GM21360 (cell line): ENCODE measurements around the gene FAM72C.
"Not testable (repeated sequence)": the region's sequence is repeated elsewhere in the genome, so short reads cannot be mapped to it uniquely, and the experiment has no call there.

ENCODE experiments used
- ATAC-seq: cut with Tn5 transposase; IDR thresholded peaks from one replicate; pipeline ENCODE4 v1.9.1; 2021; ENCODE audit warnings: mild to moderate bottlenecking, moderate library complexity; ENCODE audit not compliant: unreplicated experiment

Gene FAM72C

GRCh38 chr1:143971924-143972700 lies at the start of gene FAM72C:
Gene FAM72C (minus strand): TSS chr1:143971986. CDS start chr1:143971141, 845 bp downstream.
- peak; percentile 81 for ATAC-seq

DNA sequence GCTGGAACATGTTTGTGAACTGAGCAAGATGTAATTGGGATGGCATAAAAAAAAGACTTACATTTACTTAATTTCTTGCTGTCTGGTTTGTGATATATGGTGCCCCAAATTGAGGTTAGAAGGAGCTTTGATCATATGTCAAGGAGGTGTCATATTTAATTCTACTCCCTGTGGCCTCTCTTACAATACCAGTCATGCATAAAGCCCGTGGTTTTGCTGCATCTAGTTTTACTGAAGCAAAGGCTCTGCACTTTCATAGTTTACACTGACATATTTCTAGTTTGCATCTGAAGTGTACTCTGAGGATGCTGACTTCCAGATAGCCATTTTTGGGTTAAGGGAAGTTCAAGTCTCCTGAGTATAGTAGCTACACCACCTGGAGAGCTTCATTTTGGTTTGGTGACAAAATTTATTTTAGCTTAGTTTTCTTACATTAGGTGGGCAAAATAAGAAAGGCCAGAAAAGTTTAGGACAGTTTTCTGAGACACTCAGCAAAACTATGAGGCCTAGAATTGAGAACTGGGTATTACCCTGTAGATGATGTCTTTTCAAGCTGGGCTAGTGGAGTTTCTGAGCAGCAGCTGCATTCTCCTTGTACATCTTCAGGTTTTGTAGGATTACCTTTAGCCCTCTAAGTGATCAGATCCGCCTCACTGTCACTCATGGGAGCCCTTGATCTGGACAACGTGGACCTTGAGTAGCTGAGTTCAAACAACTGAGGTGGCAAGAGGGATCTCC lies 48.4 kb upstream of the FAM72C start:
- ATAC-seq: not testable (repeated sequence)

DNA sequence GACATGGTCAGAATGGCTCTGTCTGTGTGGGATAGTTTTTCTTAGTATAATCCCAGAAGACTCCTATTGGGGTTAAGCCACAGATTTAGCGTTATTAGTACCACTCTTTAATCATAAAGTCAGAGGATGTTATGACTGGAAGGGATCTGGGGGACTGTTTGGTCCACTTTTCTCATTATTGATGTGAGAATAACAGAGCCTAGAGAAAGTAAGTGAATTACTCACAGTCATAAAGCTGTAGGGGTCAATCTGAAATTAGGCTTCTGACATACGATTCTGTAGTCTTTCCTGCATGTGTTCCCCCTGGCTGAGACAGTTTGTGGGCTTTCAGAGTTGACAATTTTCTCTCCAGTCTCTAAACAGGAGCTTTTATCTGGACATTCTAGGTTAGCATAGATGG lies 47.3 kb upstream of the FAM72C start:
- ATAC-seq: not testable (repeated sequence)

DNA sequence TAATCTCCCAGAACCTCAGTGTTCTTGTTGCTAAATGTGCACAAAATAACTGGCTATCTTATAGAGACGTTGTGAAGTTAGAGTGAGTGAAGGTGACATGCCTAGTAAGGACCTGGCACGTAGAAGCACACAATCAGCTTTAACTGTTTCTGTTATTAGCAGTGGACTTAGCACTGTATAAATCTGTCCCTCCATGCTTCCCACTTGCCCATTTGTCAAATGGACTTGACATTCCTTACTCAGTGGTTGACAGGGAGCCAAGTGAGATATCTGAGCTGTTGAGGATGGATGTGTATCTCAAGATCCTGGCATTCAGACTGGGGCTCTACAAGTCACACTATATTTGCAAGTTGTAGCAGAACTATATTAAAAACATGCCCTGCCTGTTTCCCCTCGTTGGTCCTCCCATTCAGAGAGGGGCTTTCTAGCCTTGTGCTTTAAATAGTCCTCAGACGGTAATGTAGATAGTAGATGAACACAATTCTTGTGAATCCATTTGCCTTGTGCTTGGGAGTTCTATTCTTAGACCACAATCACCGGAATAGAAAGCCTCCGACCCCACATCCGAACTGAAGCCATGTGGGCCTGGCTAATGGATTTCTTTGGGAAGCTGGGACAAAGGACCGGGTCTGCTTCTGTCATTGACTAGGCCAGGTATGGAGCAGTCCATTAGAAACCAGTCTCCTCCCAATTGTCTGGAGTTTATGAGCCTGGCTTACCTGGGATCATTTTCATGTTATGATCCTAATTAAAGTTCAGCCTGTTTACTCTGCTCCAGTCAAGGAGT lies 43.6 kb upstream of the FAM72C start:
- ATAC-seq: not testable (repeated sequence)

DNA sequence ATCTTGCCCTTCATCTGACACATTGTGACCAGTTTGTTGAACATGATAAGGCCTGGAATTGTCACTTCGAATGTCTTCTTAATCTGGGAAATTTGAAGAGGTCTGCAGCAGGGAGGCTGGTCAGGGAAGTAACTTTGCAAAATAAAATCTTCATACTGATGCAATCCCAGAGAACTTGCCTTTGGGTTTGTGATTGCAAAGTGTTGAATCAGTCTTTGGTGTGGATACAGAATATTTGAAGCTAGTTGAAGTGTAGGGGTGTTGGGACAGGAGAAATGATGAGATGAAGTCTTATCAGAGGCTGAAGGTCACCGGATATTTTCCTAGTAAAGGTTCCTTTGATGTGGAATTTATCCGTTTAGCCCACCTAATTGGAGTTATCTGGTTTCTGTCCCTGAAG lies 42.7 kb upstream of the FAM72C start:
- ATAC-seq: not testable (repeated sequence)

DNA sequence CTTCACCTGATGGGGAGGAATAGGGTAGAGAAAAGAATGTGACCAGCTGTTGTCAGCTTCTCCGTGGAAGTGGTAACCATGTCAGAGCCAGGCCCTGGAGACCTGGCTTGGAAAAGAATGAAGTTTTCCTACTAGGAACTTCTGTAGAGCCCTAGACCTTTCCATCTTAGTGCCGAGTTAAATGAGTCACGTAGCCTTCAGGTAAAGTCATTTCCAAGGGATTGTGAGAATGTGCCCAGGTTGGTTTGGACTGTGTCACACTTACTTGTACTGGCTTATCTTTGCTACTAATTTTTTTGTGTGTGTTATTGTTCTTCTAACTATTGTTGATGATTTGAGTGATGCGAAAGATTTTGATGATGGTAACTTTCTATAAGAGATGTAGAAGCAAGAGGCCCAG lies 42.3 kb upstream of the FAM72C start:
- not testable (repeated sequence) for ATAC-seq

GRCh38 chr1:144012168-144012733 lies 40.5 kb upstream of the FAM72C start:
- peak; percentile 98 for ATAC-seq

- peak; percentile 35 for ATAC-seq
Observed at GRCh38 chr1:144009410-144009809, 37.6 kb upstream of the FAM72C start.

GRCh38 chr1:144004259-144004658 lies 32.5 kb upstream of the FAM72C start:
- not testable (repeated sequence) for ATAC-seq

- ATAC-seq: not testable (repeated sequence)
Observed at GRCh38 chr1:144003306-144004029, 31.7 kb upstream of the FAM72C start.

DNA sequence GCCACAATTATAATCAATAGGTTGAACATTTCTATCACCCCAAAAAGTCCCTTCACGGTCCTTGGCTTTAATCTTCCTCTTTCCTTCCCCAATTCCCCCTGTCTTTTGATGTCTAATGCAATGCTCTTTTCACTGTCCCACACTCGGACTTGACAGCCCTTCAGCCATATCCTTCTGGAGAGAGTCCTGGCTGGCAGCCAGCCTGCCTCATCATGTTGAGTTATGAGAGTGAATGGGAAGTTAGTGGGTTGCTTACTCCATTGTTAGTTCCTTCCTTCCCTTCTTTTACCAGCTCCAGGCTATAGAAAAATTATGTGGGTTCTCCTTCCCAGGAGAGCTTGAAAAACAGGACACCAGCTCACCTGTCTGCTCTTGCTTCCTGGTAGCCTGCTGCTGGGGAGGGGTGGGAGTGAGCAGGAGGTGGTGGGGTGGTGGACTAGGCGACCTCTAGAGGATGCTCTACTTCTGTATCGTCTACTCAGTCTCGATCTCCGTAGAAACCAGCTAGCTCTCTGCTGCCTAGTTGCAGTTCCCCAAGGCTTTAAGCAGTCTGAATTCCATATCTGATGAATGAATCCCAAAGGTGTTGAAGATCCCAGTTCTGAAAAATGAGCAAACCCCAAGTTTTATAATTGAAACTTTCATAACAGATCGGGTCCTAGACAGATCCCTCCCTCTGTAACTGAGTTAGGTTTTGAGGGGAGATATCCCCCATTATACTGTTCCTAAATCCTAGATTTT lies 30.5 kb upstream of the FAM72C start:
- ATAC-seq: not testable (repeated sequence)

DNA sequence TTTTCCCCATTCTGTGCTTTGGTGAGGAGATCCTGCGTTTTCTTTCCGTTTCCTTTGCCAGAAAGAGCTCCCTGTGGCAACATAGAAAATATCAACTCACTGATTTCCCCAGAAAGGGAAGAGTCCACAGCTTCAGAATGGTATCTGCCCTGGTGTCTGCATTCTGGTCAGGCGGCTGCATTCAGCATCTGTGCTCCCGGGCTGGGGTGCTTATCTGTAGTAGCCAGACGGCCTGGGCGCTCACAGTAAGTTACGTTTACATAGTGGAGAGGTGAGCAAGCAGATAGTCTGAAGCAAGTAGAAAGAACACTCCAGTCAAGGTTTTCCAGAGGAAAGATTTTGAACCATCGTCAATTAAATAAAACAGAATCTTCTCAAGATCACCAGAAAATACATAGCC lies 29.3 kb upstream of the FAM72C start:
- not testable (repeated sequence) for ATAC-seq

- ATAC-seq: not testable (repeated sequence)
Observed at GRCh38 chr1:143996020-143996419, 24.2 kb upstream of the FAM72C start.

DNA sequence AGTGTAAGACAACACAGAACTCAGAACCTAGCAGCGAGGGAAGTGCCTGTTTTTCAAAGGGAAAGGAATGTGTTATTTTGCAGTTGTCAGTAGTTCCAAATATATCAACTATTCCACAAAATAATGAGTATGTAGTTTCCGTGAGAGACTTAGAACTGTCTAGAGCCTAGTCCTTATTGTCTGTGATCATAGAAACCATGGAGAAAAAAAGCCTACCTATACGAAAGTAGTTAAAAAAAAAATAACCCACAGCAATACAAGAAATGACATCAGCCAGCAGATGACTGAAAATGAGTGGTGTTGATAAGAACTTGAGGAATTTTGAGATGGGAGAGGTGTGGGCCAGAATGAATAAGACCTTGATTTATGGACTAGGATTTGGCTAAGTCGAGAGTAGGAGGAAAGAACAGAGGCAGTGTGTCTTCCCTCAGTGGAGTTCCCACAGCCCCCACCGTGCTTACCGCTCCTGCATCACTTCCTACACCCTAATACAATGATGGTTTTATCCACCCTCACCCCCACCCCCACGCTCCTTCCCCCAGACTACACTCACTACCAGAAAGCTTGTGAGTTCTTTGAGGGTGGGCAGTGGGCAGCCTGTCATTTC lies 21.6 kb upstream of the FAM72C start:
- ATAC-seq: not testable (repeated sequence)

DNA sequence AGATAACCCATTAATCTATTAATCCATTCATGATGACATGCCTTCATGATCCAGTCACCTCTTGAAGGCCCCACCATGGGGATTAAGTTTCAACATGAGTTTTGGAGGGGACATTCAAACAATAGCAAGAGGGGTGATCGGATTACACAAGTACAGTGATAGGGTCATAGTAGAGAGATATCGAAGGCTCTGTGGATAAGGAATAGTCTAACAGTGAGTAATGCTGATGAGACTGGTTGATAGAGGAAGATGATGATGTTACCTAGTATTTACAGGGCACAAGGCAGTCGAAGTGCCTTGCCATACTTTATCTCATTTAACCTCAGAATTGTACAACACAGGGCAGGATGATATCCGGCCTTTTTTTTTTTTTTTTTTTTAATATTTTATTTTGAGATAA lies 18.9 kb upstream of the FAM72C start:
- ATAC-seq: not testable (repeated sequence)

GRCh38 chr1:143989719-143990118 lies 17.9 kb upstream of the FAM72C start:
- not testable (repeated sequence) for ATAC-seq

- not testable (repeated sequence) for ATAC-seq
Observed at GRCh38 chr1:143989427-143989712, 17.6 kb upstream of the FAM72C start.

- ATAC-seq: not testable (repeated sequence)
Observed at GRCh38 chr1:143988602-143989426, 17.0 kb upstream of the FAM72C start.
